Measurements from ENCODE around the gene VPS51. TPM values are rescaled to one million over a fixed set of nuclear protein-coding genes. Genes with fewer than 3 reads are reported as not detected.

The VPS51 gene
- total and polyA plus RNA-seq, 9 of the 15 experiments (the other 6 are each of a cell fraction or from before 2014, with no cell fraction given) = 1.8 to 143 (median 46.8) TPM

- no peak overlapping the region for H3K4me2 ChIP-seq (ENCODE audit: insufficient read depth, low read length)
- FAIRE-seq = no peak
- in situ Hi-C loops (cut with MboI) (no loop called here), intact Hi-C loops (cut with micrococcal nuclease) (no loop called here)
- no peaks in the 10 kb centered on the region for H3K36me3 ChIP-seq (ENCODE audit: control insufficient read depth, insufficient read depth, low read length)
- no peak for ATAC-seq
- no peaks in the 10 kb centered on the region for H4K20me1 ChIP-seq (replicated peaks; ENCODE audit: control insufficient read depth, insufficient read depth, low read length)
- H3K9ac ChIP-seq (ENCODE audit: insufficient read depth in 1 of 2, low read depth in 2 of 2, low read length in 2 of 2) = no peak overlapping the region
- no peak overlapping the region for H3K27ac ChIP-seq (ENCODE audit: extremely low read depth, low read depth, low read length)
- POLR2A ChIA-PET = interaction anchor here (0.6 kb wide), 2 partner anchors 69 to 678 kb away, joined by 3 read pairs; no protein-coding TSS in a partner anchor
- H3K4me1 ChIP-seq (replicated peaks in 1 of 2; ENCODE audit: control insufficient read depth in 2 of 2, insufficient read depth in 2 of 2, low read length in 2 of 2) = peaks cover 14 to 30% of the 10 kb centered on the region in 2 experiments; a peak in 4 of 5 replicates
- no peaks in the 10 kb centered on the region for H3K9me1 ChIP-seq (ENCODE audit: control insufficient read depth, insufficient read depth, low read length)
- CTCF ChIA-PET (ENCODE audit: low intra/inter-chr PET ratio) = no interaction called here
- no peaks in the 10 kb centered on the region; a peak in 2 of 5 replicates for H3K27me3 ChIP-seq (ENCODE audit: control insufficient read depth in 2 of 2, insufficient read depth in 2 of 2, low read length in 2 of 2)
- BruUV-seq (replicated peaks) = no TSS peak
- DNase-seq (ENCODE audit: extremely low read depth in 1 of 4, low spot score in 3 of 4) = no peak
- H2AFZ ChIP-seq (ENCODE audit: low read depth, low read length) = no peak overlapping the region
- TF ChIP-seq RBM25 (IDR thresholded peaks at IDR 0.05; ENCODE audit: low read depth, low read length, severe bottlenecking) (peak; percentile 45), ZNF717 (CRISPR knock-in tag; IDR thresholded peaks at IDR 0.05) (no peak), ZFP36 (IDR thresholded peaks at IDR 0.05; ENCODE audit: low read depth, low read length, partially characterized antibody) (peak; percentile 58)
- no peaks in the 10 kb centered on the region for H3K79me2 ChIP-seq (ENCODE audit: control insufficient read depth, insufficient read depth, low read length)
- 61% methylated on average over 6 of the region's 6 CpGs for WGBS (ENCODE audit: insufficient coverage, low coverage, missing lambda C conversion rate)
- H3K9me3 ChIP-seq (replicated peaks; ENCODE audit: control insufficient read depth, insufficient read depth, low read depth, low read length) = no peaks in the 10 kb centered on the region
- no peak overlapping the region for H3K4me3 ChIP-seq
These were observed 39.0 kb upstream of the VPS51 start for GRCh38 chr11:65056999-65057398.

GRCh38 chr11:65057526-65057925 lies 38.5 kb upstream of the VPS51 start:
- Histone ChIP-seq H3K9me3 (replicated peaks; ENCODE audit: control insufficient read depth, insufficient read depth, low read depth, low read length) (no peaks in the 10 kb centered on the region), H3K27ac (ENCODE audit: extremely low read depth, low read depth, low read length) (no peak overlapping the region), H3K4me1 (replicated peaks in 1 of 2; ENCODE audit: control insufficient read depth in 2 of 2, insufficient read depth in 2 of 2, low read length in 2 of 2) (peaks cover 14 to 30% of the 10 kb centered on the region in 2 experiments; a peak in 4 of 5 replicates), H3K9me1 (ENCODE audit: control insufficient read depth, insufficient read depth, low read length) (no peaks in the 10 kb centered on the region), H3K79me2 (ENCODE audit: control insufficient read depth, insufficient read depth, low read length) (no peaks in the 10 kb centered on the region), H3K36me3 (ENCODE audit: control insufficient read depth, insufficient read depth, low read length) (no peaks in the 10 kb centered on the region), H3K4me2 (ENCODE audit: insufficient read depth, low read length) (no peak overlapping the region), H3K4me3 (no peak overlapping the region), H4K20me1 (replicated peaks; ENCODE audit: control insufficient read depth, insufficient read depth, low read length) (no peaks in the 10 kb centered on the region), H2AFZ (ENCODE audit: low read depth, low read length) (no peak overlapping the region), H3K27me3 (ENCODE audit: control insufficient read depth in 2 of 2, insufficient read depth in 2 of 2, low read length in 2 of 2) (no peaks in the 10 kb centered on the region; a peak in 2 of 5 replicates), H3K9ac (ENCODE audit: insufficient read depth in 1 of 2, low read depth in 2 of 2, low read length in 2 of 2) (no peak overlapping the region)
- intact Hi-C loops (cut with micrococcal nuclease) (no loop called here), in situ Hi-C loops (cut with MboI) (no loop called here)
- WGBS (ENCODE audit: insufficient coverage, low coverage, missing lambda C conversion rate) = 62% methylated on average over 7 of the region's 7 CpGs
- DNase-seq (ENCODE audit: extremely low read depth in 1 of 4, low spot score in 3 of 4) (no peak), FAIRE-seq (no peak), ATAC-seq (no peak)
- CTCF ChIA-PET (ENCODE audit: low intra/inter-chr PET ratio) = no interaction called here
- POLR2A ChIA-PET = interaction anchor here (0.6 kb wide), 4 partner anchors 32 to 677 kb away, joined by 3 read pairs; no protein-coding TSS in a partner anchor
- no TSS peak for BruUV-seq (replicated peaks)
- TF ChIP-seq MYNN (IDR thresholded peaks at IDR 0.05) = no peak
- no peak for TF ChIP-seq MYNN (CRISPR knock-in tag; IDR thresholded peaks at IDR 0.05)
- TF ChIP-seq HES1 (IDR thresholded peaks at IDR 0.05; ENCODE audit: low read depth) = no peak
- TF ChIP-seq ATF3 (IDR thresholded peaks at IDR 0.05) = no peak
- TF ChIP-seq ATF3 (CRISPR knock-in tag; conservative IDR thresholded peaks at IDR 0.05) = no peak
- no peak for TF ChIP-seq CBFA2T3 (IDR thresholded peaks at IDR 0.05)
- TF ChIP-seq ZNF274 (IDR thresholded peaks at IDR 0.05; ENCODE audit: borderline replicate concordance, low read depth, low read length) = no peak
- no peak for TF ChIP-seq ETV6 (IDR thresholded peaks at IDR 0.05; ENCODE audit: borderline replicate concordance in 1 of 2, low read depth in 2 of 2, low read length in 1 of 2)
- no peak for TF ChIP-seq ETV6 (CRISPR knock-in tag; IDR thresholded peaks at IDR 0.05; ENCODE audit: borderline replicate concordance)
- TF ChIP-seq CBX3 (IDR thresholded peaks at IDR 0.05; ENCODE audit: borderline replicate concordance in 1 of 2, low read length in 2 of 2) = no peak
- no peak for TF ChIP-seq E2F5 (CRISPR knock-in tag; IDR thresholded peaks at IDR 0.05)

Measured in K562 (cell line).